ENCODE measurements around the gene SIRT3.
"Not testable (repeated sequence)": the region's sequence is repeated elsewhere in the genome, so short reads cannot be mapped to it uniquely, and the experiment has no call there.

SIRT3 gene

DNA sequence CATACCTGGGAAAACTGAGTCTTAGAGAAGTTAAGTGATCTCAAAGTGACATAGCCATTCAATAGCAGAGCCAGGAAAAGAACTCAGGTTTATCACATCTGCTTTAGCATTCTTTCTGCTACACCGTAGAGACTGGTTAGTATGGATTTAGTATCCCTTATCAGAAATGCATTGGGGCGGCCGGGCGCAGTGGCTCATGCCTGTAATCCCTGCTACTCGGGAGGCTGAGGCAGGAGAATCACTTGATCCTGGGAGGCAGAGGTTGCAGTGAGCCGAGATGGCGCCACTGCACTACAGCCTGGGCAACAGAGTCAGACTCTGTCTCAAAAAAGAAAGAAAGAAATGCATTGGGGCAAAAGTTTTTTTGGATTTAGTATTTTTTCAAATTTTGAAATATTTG is 2.2 kb upstream of the SIRT3 start:
- DNase-seq, result not testable (repeated sequence)

DNA sequence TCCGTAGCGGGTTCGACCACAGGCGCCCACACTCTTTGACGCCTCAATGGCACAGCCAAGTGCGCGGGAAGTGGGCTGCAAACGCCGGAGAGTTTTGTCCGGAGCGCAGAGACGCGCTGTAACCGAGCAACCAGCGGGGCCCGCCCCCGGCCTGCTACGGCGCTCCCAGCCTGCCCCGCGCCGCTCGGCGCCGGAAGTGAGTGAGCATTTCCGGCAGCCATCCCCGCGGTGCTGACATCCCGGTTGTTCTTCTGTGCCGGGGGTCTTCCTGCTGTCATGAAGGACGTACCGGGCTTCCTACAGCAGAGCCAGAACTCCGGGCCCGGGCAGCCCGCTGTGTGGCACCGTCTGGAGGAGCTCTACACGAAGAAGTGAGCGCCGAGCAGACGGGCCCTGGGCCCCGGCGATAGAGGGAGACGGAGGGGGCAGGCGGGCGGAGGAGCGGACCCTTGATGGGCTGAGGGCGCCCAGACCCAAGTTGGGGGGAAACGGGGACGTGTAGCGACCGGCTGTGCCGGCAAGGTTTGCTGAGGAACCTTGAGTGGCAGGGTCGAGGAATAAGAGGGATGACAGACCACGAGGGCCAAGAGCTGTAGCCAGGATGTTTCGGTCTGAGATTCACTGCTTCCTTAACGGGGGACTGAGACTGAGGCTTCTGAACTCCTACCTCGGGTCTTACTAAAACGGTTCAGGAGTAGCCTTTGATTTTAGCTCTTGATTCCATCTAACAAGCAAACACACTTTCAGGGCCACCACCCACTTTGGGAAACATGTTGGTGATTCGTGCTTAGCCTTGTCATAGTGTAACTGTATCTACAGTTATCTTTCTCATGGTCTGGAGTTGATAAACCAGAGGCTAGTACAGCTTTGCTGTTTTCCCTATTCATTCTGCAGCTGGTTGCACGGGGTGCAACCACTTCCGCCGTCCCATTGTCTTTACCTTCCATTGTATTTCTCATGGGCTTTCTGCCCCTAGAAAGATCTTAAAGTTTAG is 929 bp upstream of the SIRT3 start, which contains the start of gene PSMD13:
TSS of gene PSMD13 (plus strand) at position 203 of the 994 bp plus-strand sequence. CDS start at position 277, 74 bp downstream.
- DNase-seq, result peak; percentile 87 to 88

DNA sequence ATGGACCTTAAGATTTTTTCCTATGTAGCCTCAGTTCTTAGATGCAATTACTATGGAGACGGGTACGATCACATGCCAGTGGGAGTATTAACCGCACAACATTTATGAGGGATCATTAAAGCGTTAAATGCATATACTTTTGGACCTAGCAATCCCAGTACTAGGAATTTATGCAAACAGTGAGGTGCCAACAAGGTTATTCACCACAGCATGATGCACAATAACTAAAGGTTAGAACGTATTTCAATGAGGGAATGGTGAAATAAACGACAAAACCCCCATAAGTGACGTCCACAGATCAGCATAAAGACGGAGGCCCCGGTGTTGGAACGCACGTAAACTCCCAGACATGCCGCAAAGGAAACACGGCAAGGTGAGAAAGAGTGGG is 539 bp downstream of the SIRT3 start:
- DNase-seq, result peak in 1 of 2 donors; percentile 63

DNA sequence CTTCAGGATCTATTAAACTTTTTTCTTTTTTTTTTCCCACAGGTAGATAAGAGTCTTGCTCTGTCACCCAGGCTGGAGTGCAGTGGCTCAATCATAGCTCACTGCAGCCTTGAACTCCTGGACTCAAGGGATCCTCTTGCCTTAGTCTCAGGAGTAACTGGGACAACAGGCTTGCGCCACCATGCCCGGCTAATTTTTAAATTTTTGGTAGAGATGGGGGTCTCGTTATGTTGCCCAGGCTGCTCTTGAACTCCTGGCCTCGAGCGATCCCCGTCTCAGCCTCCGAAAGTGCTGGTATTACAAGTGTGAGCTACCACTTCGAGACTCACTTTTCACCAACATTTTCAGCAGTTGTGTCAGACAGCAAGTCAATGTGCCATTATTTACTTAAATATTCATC is 962 bp downstream of the SIRT3 start:
- DNase-seq, result no peak

DNA sequence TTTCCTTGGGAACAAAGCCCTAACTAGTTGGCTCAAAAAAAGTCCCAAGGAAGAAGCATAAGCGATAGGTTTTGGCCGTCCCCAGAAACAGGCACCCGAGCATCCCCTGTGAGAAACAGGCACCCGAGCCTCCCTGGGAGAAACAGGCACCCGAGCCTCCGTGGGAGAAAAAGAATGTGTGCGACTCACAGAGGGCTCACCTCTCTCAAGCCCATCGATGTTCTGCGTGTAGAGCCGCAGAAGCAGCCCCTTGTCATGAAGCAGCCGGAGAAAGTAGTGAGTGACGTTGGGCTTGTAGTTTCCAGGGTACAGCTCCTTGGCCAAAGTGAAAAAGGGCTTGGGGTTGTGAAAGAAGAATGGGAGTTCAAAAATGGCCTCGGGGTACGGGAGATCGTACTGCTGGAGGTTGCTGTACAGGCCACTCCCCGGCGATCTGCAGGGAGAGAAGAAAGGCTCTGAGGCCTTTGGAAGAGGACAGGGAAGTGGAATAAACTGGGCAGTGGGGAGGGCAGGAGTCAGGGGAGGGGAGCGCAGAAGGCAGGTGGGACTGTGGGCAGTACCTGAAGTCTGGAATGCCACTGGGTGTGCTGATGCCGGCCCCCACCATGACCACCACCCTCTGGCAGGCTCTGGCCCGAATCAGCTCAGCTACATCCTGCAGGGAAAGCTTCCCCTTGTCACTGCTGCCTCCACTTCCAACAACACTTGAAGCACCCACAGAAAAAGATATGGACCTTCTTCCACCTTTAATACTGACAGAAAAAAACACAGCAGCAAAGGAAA is 3.2 kb downstream of the SIRT3 start:
- DNase-seq, result no peak

DNA sequence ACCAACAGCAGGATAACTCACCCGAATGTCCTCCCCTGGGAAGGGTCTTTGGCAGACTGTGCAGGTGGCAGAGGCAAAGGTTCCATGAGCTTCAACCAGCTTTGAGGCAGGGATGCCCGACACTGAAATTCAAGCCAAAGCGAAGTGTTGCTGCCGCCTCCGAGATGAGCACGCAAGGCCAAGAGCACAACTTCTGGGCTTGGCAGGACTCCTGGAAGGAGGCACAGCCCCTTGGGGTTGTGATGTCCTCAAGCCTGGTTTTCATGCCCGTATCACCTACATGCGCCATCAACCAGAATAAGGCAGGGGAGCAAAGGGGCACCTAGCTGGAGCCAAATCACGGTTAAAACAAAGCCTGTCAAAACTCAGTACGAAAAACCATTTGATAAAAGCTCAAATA is 5.7 kb downstream of the SIRT3 start:
- DNase-seq, result no peak

DNA sequence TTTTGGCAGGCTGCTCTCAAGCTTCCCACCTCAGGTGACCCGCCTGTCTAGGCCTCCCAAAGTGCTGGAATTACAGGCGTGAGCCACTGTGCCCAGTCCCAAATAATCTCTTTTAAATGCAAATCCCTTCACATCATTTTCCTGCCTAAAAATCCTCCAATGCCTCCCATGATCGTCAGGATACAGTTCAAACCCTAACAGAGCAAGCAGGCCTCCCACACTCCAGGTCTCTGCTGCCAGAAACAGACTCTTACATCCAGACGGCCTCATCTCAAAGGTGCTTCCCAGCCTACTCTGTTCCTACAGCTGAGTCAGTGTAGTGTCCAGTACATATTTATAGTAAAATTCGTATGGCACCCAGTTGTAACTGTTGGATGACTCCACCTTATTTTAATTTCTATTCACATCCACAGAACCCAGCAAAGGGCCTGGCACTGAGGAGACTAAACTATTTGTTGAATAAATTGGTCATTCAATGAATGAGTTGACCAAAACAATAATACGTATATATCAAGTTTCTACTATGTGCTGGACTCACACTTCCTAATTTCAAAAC is 8.2 kb downstream of the SIRT3 start:
- DNase-seq, result no peak

GRCh38 chr11:225734-226453 is 10.2 kb downstream of the SIRT3 start:
- DNase-seq, result no peak

DNA sequence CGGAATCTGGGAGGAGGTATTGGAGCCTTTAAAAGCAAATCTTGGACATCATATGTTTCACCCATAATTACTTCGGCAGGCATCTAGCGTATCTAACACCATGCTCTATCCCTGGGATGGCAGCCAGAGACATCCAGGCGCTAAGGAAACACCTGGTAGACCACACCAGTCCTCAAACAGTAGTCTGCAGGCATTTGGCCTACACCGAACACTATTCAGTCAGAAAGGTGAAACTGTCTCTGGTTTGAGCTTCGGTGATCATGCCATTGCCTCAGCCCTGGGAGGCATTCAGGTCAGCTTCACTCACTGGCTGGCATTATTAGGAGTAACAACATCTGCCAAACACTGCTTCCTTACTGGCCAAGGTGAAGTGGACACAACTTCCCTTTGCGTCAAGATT is 11.7 kb downstream of the SIRT3 start:
- DNase-seq, result no peak

GRCh38 chr11:223884-224283 is 12.3 kb downstream of the SIRT3 start:
- DNase-seq, result no peak

- DNase-seq, result no peak
Observed at GRCh38 chr11:223026-223789, 12.9 kb downstream of the SIRT3 start.

- DNase-seq, result no peak
Observed at GRCh38 chr11:221998-222789, 13.9 kb downstream of the SIRT3 start.

GRCh38 chr11:221539-221938 is 14.6 kb downstream of the SIRT3 start:
- no peak for DNase-seq

- DNase-seq, result not testable (repeated sequence)
Observed at GRCh38 chr11:220641-221215, 15.4 kb downstream of the SIRT3 start.

GRCh38 chr11:218815-219593 is 17.1 kb downstream of the SIRT3 start:
- no peak for DNase-seq

- DNase-seq, result no peak
Observed at GRCh38 chr11:217704-218103, 18.4 kb downstream of the SIRT3 start.

GRCh38 chr11:216081-216974 is 19.8 kb downstream of the SIRT3 start:
- DNase-seq, result no peak

GRCh38 chr11:215581-216037 is 20.5 kb downstream of the SIRT3 start:
- no peak for DNase-seq

DNA sequence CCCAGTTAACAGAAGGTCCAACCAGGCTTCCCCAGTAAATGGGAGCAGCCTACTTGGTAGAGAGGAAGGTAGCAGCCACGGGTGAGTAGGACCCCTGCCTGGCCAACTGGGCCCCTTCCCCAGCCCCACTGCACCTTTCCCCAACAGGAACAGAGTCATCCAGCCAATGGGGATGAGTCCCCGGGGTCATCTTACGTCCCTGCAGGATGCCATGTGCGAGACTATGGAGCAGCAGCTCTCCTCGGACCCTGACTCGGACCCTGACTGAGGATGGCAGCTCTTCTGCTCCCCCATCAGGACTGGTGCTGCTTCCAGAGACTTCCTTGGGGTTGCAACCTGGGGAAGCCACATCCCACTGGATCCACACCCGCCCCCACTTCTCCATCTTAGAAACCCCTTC is 22.1 kb downstream of the SIRT3 start:
- DNase-seq, result no peak

Measured in CD4-positive, alpha-beta T cell treated with Interleukin-1 beta for 1 hour (primary cell).